K562 (cell line): ENCODE data around the gene HGF. TPM values are rescaled to one million over a fixed set of nuclear protein-coding genes. Genes with fewer than 3 reads are reported as not detected.

Experiments used
- ATAC-seq: fragments of 200-7000 bp; cut with Tn5 transposase; 3 replicates; pipeline ENCODE4 v1.9.1; 2020; ENCODE audit warnings: moderate library complexity
- BruUV-seq: library from RNA; stranded (reverse); fragments of 400-500 nt; replicated peaks from 2 replicates; lab custom pipeline; 2021; lab: Mats Ljungman, UMichigan
- CTCF ChIA-PET: fragments of 300-600 bp; formaldehyde crosslinking; extraction: SDS; loops from one replicate; lab custom pipeline; 2021; ENCODE audit warnings: low intra/inter-chr PET ratio; lab: Yijun Ruan, JAX
- POLR2A ChIA-PET: fragments of 300-600, 350-650 bp; sonication (Branson Sonifier 250); formaldehyde crosslinking; extraction: SDS; loops from one replicate; lab custom pipeline; 2021; ENCODE audit warnings: antibody characterized with exemption, inconsistent platforms; lab: Yijun Ruan, JAX
- DNase-seq, 4 experiments: peaks; one replicate each; pipeline versions ENCODE4 v3.0.0 to v3.0.0-alpha.2; 2011 to 2018; ENCODE audit warnings: low spot score in 3 of 4, mixed read lengths in 3 of 4; ENCODE audit errors: extremely low read depth in 1 of 4
- FAIRE-seq: peaks from 2 replicates; lab custom pipeline; 2011; peaks lifted over from hg19 to GRCh38; lab: Jason Lieb, UNC
- H2AFZ ChIP-seq: 2 replicates; pipeline ENCODE4 v1.6.0; 2011; ENCODE audit warnings: low read depth, low read length, control low read depth, inconsistent platforms
- H3K27ac ChIP-seq: fragments of 200-600 bp; 3 replicates; pipeline ENCODE4 v1.8.0; 2011; ENCODE audit warnings: low read depth, mild to moderate bottlenecking, control low read depth, inconsistent platforms, low read length, moderate library complexity, mixed read lengths; ENCODE audit errors: extremely low read depth
- H3K27me3 ChIP-seq, 2 experiments: fragments of 300-600 bp in 1 of 2; 2 replicates in 1 of 2; 3 replicates in 1 of 2; pipeline versions ENCODE4 v1.6.0 to v1.8.0; 2011; ENCODE audit warnings: inconsistent platforms in 2 of 2, low read length in 2 of 2, mild to moderate bottlenecking in 1 of 2, mixed read lengths in 1 of 2, moderate library complexity in 1 of 2; ENCODE audit not compliant: control insufficient read depth in 2 of 2, insufficient read depth in 2 of 2
- H3K36me3 ChIP-seq: fragments of 300-600 bp; 3 replicates; pipeline ENCODE4 v1.8.0; 2011; ENCODE audit warnings: mild to moderate bottlenecking, low read length, inconsistent platforms; ENCODE audit not compliant: control insufficient read depth, insufficient read depth
- H3K4me1 ChIP-seq, 2 experiments: fragments of 200-600 bp in 1 of 2; replicated peaks in 1 of 2; 2 replicates in 1 of 2; 3 replicates in 1 of 2; pipeline versions ENCODE4 v1.5.1 to v1.8.0; 2011; ENCODE audit warnings: inconsistent platforms in 2 of 2, low read length in 2 of 2, mild to moderate bottlenecking in 1 of 2, mixed read lengths in 1 of 2, moderate library complexity in 1 of 2; ENCODE audit not compliant: control insufficient read depth in 2 of 2, insufficient read depth in 2 of 2
- H3K4me2 ChIP-seq: 2 replicates; pipeline ENCODE4 v1.6.1; 2011; ENCODE audit warnings: low read length, control low read depth, inconsistent platforms, mixed read lengths; ENCODE audit not compliant: insufficient read depth
- H3K4me3 ChIP-seq: fragments of 200-600 bp; sonication (generic), shearing (Covaris generic); 2 replicates; pipeline ENCODE4 v1.5.1; 2016; ENCODE audit warnings: control low read depth, inconsistent platforms
- H3K79me2 ChIP-seq: fragments of 200-600 bp; 3 replicates; pipeline ENCODE4 v1.8.0; 2011; ENCODE audit warnings: low read length, inconsistent platforms; ENCODE audit not compliant: control insufficient read depth, insufficient read depth
- H3K9ac ChIP-seq, 2 experiments: 2 replicates each; pipeline versions ENCODE4 v1.6.0 to v1.6.1; 2011; ENCODE audit warnings: low read depth in 2 of 2, low read length in 2 of 2, control low read depth in 1 of 2, inconsistent platforms in 1 of 2, mild to moderate bottlenecking in 1 of 2, mixed read lengths in 1 of 2; ENCODE audit not compliant: insufficient read depth in 1 of 2
- H3K9me1 ChIP-seq: one replicate; pipeline ENCODE4 v1.6.0; 2011; ENCODE audit warnings: inconsistent platforms, mild to moderate bottlenecking, low read length, moderate library complexity; ENCODE audit not compliant: control insufficient read depth, insufficient read depth
- H3K9me3 ChIP-seq: replicated peaks from 2 replicates; pipeline ENCODE4 v1.5.1; 2011; ENCODE audit warnings: low read depth, low read length, inconsistent platforms; ENCODE audit not compliant: control insufficient read depth, insufficient read depth
- H4K20me1 ChIP-seq: replicated peaks from 2 replicates; pipeline ENCODE4 v1.6.1; 2011; ENCODE audit warnings: low read length, inconsistent platforms, mixed read lengths; ENCODE audit not compliant: control insufficient read depth, insufficient read depth
- CBX8 ChIP-seq: fragments of 200-600 bp; sonication (generic); IDR thresholded peaks from 2 replicates; pipeline ENCODE4 v1.6.1; 2012; ENCODE audit warnings: borderline replicate concordance, mixed run types, low read depth, mild to moderate bottlenecking, moderate library complexity, mixed read lengths, low read length, control low read depth, inconsistent platforms; ENCODE audit not compliant: poor library complexity, severe bottlenecking; ENCODE audit errors: extremely low read depth
- FUS ChIP-seq: fragments of 200-400 bp; formaldehyde crosslinking; optimal IDR thresholded peaks from 2 replicates; pipeline ENCODE3; 2017; ENCODE audit warnings: low read depth, low read length
- JUND ChIP-seq, 2 experiments: IDR thresholded peaks; 2 replicates in 1 of 2; 3 replicates in 1 of 2; pipeline ENCODE4 v1.6.1; 2011; ENCODE audit warnings: borderline replicate concordance in 2 of 2, low read depth in 2 of 2, low read length in 2 of 2, improper control_type of control experiment in 1 of 2, missing biosample characterization in 1 of 2, missing genetic modification characterization in 1 of 2, missing genetic modification reagents in 1 of 2
- NCOR1 ChIP-seq: fragments of 450-650 bp; IDR thresholded peaks from 2 replicates; pipeline ENCODE4 v1.6.1; 2016; ENCODE audit warnings: mild to moderate bottlenecking, moderate library complexity
- POLR2H ChIP-seq: IDR thresholded peaks from 2 replicates; pipeline ENCODE4 v1.6.1; 2016; ENCODE audit warnings: missing genetic modification characterization, low read depth, mild to moderate bottlenecking, control low read depth, missing compliant biosample characterization, moderate library complexity
- POU5F1 ChIP-seq: fragments of 150-350 bp; IDR thresholded peaks from 2 replicates; pipeline ENCODE4 v1.6.1; 2014; ENCODE audit warnings: borderline replicate concordance, low read length, low read depth, mild to moderate bottlenecking; ENCODE audit not compliant: partially characterized antibody
- TSC22D4 ChIP-seq: fragments of 450-650 bp; IDR thresholded peaks from 2 replicates; pipeline ENCODE4 v1.6.1; 2016; ENCODE audit warnings: missing genetic modification characterization, missing biosample characterization, control low read depth
- ZFPM2 ChIP-seq: fragments of 250-450 bp; sonication (Bioruptor Pico); IDR thresholded peaks from 2 replicates; pipeline ENCODE4 v1.5.1; 2022; ENCODE audit warnings: mild to moderate bottlenecking
- ZNF224 ChIP-seq: sonication (generic); formaldehyde crosslinking; IDR thresholded peaks from 2 replicates; pipeline ENCODE4 v1.8.0; 2022; ENCODE audit warnings: mild to moderate bottlenecking, missing genetic modification reagents
- ZNF589 ChIP-seq: fragments of 200-800 bp; sonication (Bioruptor generic); IDR thresholded peaks from 2 replicates; pipeline ENCODE4 v1.6.1; 2016; ENCODE audit warnings: low read depth, missing genetic modification characterization, missing compliant biosample characterization
- ZNF699 ChIP-seq: fragments of 250-450 bp; sonication (Bioruptor Pico); IDR thresholded peaks from 2 replicates; pipeline ENCODE4 v1.8.0; 2021; ENCODE audit warnings: mild to moderate bottlenecking, moderate library complexity; ENCODE audit not compliant: insufficient replicate concordance
- ZNF717 ChIP-seq: fragments of 250-450 bp; sonication (Bioruptor Pico); IDR thresholded peaks from 2 replicates; pipeline ENCODE4 v1.5.0; 2021
- WGBS: fragments of 100-300 bp; shearing (Covaris generic); methylation state at CpG from one replicate; pipeline ENCODE4 v1.1.6; 2016; ENCODE audit warnings: low coverage, mixed read lengths; ENCODE audit not compliant: insufficient coverage; ENCODE audit errors: missing lambda C conversion rate; 5-methylcytosine and 5-hydroxymethylcytosine counted together
- in situ Hi-C: fragments of 300-500 bp; cut with MboI; formaldehyde crosslinking; loops from 4 replicates; pipeline ENCODE4 v1.15.0; 2018; ENCODE audit warnings: inconsistent platforms, mixed read lengths
- intact Hi-C: fragments of 100-400 bp; cut with micrococcal nuclease; formaldehyde crosslinking; loops from 2 replicates; pipeline ENCODE4 v1.14.2; 2022
- polyA plus RNA-seq, 8 experiments: library from polyadenylated mRNA; depleted of rRNA in 4 of 8; stranded (reverse) in 5 of 8; unstranded in 3 of 8; fragments of >200 nt; fragmentation: Nextera tagmentation in 2 of 8; fragmentation: Illumina TruSeq in 1 of 8; extraction: Ambion mirVana in 2 of 8; extraction: Trizol in 1 of 8; gene quantifications; 2 replicates each; pipeline versions ENCODE4 v1.2.1 to v1.2.3, GENCODE V29; 2011 to 2014; ENCODE audit warnings: inconsistent platforms in 1 of 8, missing spikeins in 1 of 8
- total RNA-seq, 7 experiments: library from RNA; depleted of rRNA in 6 of 7; stranded (reverse); fragments of >200 nt in 6 of 7; fragmentation: Illumina TruSeq in 2 of 7; extraction: Trizol in 2 of 7; gene quantifications; 2 replicates each; pipeline versions ENCODE4 v1.2.1 to v1.2.3, GENCODE V29; 2011 to 2021; ENCODE audit warnings: low replicate concordance in 1 of 7
- TF ChIP-seq, protein P1 (sequence below): fragments of 450-650 bp; IDR thresholded peaks from 2 replicates; pipeline ENCODE4 v1.6.1; 2018; ENCODE audit not compliant: partially characterized antibody
- TF ChIP-seq, protein P2 (sequence below): fragments of 250-450 bp; sonication (Bioruptor Pico); IDR thresholded peaks from 2 replicates; pipeline ENCODE4 v1.8.0; 2021; ENCODE audit warnings: mild to moderate bottlenecking, moderate library complexity

The HGF gene
- total and polyA plus RNA-seq, 9 of the 15 experiments (the other 6 are each of a cell fraction or from before 2014, with no cell fraction given) = 0.02 TPM; not detected in 8

DNA sequence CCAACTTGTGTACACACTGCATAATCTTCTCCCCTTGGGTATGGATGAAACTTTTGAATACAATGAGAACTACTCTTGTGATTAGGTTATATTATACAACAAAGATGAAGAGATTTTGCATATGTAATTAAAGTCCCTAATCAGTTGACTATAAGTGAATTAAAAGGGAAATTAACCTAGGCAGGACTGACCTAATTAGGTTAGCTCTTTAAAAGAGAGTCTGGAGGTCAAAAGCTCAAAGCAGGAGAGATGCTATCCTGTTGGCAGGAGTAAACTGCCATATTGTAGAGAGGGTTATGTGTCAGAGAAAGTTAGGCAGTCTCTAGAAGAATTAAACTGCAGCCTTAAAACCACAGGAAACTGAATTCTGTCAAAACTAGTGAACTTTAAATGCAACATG, 29.4 kb downstream of the HGF start (continued):
- TF ChIP-seq, protein P1, sequence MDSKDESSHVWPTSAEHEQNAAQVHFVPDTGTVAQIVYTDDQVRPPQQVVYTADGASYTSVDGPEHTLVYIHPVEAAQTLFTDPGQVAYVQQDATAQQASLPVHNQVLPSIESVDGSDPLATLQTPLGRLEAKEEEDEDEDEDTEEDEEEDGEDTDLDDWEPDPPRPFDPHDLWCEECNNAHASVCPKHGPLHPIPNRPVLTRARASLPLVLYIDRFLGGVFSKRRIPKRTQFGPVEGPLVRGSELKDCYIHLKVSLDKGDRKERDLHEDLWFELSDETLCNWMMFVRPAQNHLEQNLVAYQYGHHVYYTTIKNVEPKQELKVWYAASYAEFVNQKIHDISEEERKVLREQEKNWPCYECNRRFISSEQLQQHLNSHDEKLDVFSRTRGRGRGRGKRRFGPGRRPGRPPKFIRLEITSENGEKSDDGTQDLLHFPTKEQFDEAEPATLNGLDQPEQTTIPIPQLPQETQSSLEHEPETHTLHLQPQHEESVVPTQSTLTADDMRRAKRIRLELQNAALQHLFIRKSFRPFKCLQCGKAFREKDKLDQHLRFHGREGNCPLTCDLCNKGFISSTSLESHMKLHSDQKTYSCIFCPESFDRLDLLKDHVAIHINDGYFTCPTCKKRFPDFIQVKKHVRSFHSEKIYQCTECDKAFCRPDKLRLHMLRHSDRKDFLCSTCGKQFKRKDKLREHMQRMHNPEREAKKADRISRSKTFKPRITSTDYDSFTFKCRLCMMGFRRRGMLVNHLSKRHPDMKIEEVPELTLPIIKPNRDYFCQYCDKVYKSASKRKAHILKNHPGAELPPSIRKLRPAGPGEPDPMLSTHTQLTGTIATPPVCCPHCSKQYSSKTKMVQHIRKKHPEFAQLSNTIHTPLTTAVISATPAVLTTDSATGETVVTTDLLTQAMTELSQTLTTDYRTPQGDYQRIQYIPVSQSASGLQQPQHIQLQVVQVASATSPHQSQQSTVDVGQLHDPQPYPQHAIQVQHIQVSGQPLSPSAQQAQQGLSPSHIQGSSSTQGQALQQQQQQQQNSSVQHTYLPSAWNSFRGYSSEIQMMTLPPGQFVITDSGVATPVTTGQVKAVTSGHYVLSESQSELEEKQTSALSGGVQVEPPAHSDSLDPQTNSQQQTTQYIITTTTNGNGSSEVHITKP = no peak
- no peak for TF ChIP-seq ZNF717 (CRISPR knock-in tag)
- no peak for TF ChIP-seq POU5F1
- TF ChIP-seq ZNF699 (CRISPR knock-in tag) = no peak
- TF ChIP-seq ZNF224 (CRISPR knock-in tag) = no peak

DNA sequence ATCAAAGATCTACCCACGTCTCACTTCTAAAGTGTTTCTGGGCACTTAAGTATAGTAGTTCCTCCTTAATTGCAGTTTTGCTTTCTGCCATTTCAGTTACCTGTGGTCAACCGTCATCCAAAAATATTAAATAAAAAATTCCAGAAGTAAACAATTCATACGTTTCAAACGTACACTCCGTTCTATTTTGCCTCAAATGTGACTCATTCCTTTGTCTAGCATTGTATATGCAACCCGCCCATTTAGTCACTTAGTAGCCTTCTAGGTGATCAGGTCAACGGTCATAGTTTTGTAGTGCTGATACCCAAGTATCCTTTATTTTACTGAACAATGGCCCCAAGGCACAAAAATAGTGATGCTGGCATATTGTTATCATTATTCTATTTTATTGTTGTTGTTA, 33.8 kb downstream of the HGF start:
- Histone ChIP-seq H3K27ac (no peak overlapping the region), H3K9ac (no peak overlapping the region), H2AFZ (no peak overlapping the region), H4K20me1 (no peaks in the 10 kb centered on the region), H3K9me3 (no peaks in the 10 kb centered on the region), H3K36me3 (no peaks in the 10 kb centered on the region), H3K4me2 (no peak overlapping the region), H3K27me3 (no peaks in the 10 kb centered on the region), H3K4me1 (no peaks in the 10 kb centered on the region), H3K9me1 (no peaks in the 10 kb centered on the region), H3K4me3 (no peak overlapping the region), H3K79me2 (no peaks in the 10 kb centered on the region)
- intact Hi-C loops = no loop called here
- ChIA-PET POLR2A (no interaction called here), CTCF (no interaction called here)
- no peak for DNase-seq
- TF ChIP-seq CBX8 = no peak
- TF ChIP-seq ZFPM2 (CRISPR knock-in tag) = no peak
- no peak for TF ChIP-seq ZNF589 (CRISPR knock-in tag)
- no peak for TF ChIP-seq TSC22D4 (tag)
- no peak for TF ChIP-seq JUND (IDR thresholded peaks at IDR 0.05; ENCODE audit: borderline replicate concordance, low read depth, low read length)
- TF ChIP-seq JUND (tag; IDR thresholded peaks at IDR 0.05; ENCODE audit: borderline replicate concordance, low read depth, low read length) = no peak
- TF ChIP-seq FUS = no peak
- TF ChIP-seq NCOR1 = no peak
- TF ChIP-seq POLR2H (tag) = no peak
- TF ChIP-seq, protein P2, sequence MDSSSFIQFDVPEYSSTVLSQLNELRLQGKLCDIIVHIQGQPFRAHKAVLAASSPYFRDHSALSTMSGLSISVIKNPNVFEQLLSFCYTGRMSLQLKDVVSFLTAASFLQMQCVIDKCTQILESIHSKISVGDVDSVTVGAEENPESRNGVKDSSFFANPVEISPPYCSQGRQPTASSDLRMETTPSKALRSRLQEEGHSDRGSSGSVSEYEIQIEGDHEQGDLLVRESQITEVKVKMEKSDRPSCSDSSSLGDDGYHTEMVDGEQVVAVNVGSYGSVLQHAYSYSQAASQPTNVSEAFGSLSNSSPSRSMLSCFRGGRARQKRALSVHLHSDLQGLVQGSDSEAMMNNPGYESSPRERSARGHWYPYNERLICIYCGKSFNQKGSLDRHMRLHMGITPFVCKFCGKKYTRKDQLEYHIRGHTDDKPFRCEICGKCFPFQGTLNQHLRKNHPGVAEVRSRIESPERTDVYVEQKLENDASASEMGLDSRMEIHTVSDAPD (CRISPR knock-in tag) = no peak
- WGBS = under 1% methylated on average over 7 of the region's 7 CpGs
- no peak for FAIRE-seq
- in situ Hi-C loops = no loop called here
- ATAC-seq = no peak
- no TSS peak for BruUV-seq
